PC-3 (cell line): ENCODE data around the gene ZNF540. TPM values are rescaled to one million over a fixed set of nuclear protein-coding genes. Genes with fewer than 3 reads are reported as not detected.

ENCODE experiments used
- ATAC-seq: fragments of 200-7000 bp; cut with Tn5 transposase; 2 replicates; pipeline ENCODE4 v1.9.1; 2020; ENCODE audit warnings: mild to moderate bottlenecking, moderate library complexity
- BruUV-seq: library from RNA; stranded (reverse); fragments of 400-500 nt; replicated peaks from 2 replicates; lab custom pipeline; 2021; lab: Mats Ljungman, UMichigan
- CTCF ChIA-PET: fragments of 300-600 bp; sonication (Branson Sonifier 250); formaldehyde crosslinking; loops from one replicate; lab custom pipeline; 2022; ENCODE audit warnings: antibody characterized with exemption; lab: Charles Lee
- POLR2A ChIA-PET: fragments of 300-600 bp; sonication (Branson Sonifier 250); formaldehyde crosslinking; loops from one replicate; lab custom pipeline; 2022; ENCODE audit warnings: antibody characterized with exemption; ENCODE audit not compliant: unreplicated experiment; lab: Charles Lee
- DNase-seq: peaks from one replicate; pipeline ENCODE4 v3.0.0-alpha.2; 2015
- H2AFZ ChIP-seq: fragments of 300-600 bp; sonication (generic); 2 replicates; pipeline ENCODE4 v1.6.0; 2016; ENCODE audit warnings: antibody characterized with exemption, low read length
- H3F3A ChIP-seq: fragments of 300-600 bp; sonication (generic); one replicate; pipeline ENCODE4 v1.6.0; 2017; ENCODE audit warnings: antibody characterized with exemption, low read length, control low read depth, mild to moderate bottlenecking; ENCODE audit not compliant: unreplicated experiment
- H3K27ac ChIP-seq: fragments of 300-600 bp; sonication (generic); 2 replicates; pipeline ENCODE4 v1.5.1; 2016; ENCODE audit warnings: mild to moderate bottlenecking, low read length
- H3K27me3 ChIP-seq: fragments of 300-600 bp; sonication (generic); 2 replicates; pipeline ENCODE4 v1.6.1; 2016; ENCODE audit warnings: low read length, mixed read lengths
- H3K36me3 ChIP-seq: fragments of 300-600 bp; sonication (generic); 2 replicates; pipeline ENCODE4 v1.6.1; 2016; ENCODE audit warnings: low read depth, mixed run types, low read length, mixed read lengths
- H3K4me1 ChIP-seq: fragments of 300-600 bp; sonication (generic); 2 replicates; pipeline ENCODE4 v1.5.1; 2016; ENCODE audit warnings: low read length; ENCODE audit not compliant: insufficient read depth
- H3K4me2 ChIP-seq: fragments of 300-600 bp; sonication (generic); 2 replicates; pipeline ENCODE4 v1.6.0; 2016; ENCODE audit warnings: low read length
- H3K4me3 ChIP-seq: fragments of 300-600 bp; sonication (generic); 2 replicates; pipeline ENCODE4 v1.5.1; 2016; ENCODE audit warnings: mild to moderate bottlenecking, low read length, mixed read lengths
- H3K79me2 ChIP-seq: fragments of 300-600 bp; sonication (generic); 2 replicates; pipeline ENCODE4 v1.6.1; 2017; ENCODE audit warnings: low read length, mixed read lengths
- H3K9ac ChIP-seq: fragments of 300-600 bp; sonication (generic); 2 replicates; pipeline ENCODE4 v1.6.0; 2016; ENCODE audit warnings: mild to moderate bottlenecking, low read length
- H3K9me2 ChIP-seq: fragments of 300-600 bp; sonication (generic); replicated peaks from 2 replicates; pipeline ENCODE4 v1.6.1; 2016; ENCODE audit warnings: mixed run types, low read length, mixed read lengths
- H3K9me3 ChIP-seq: fragments of 300-600 bp; sonication (generic); 2 replicates; pipeline ENCODE4 v1.6.1; 2016; ENCODE audit warnings: low read length, mixed read lengths
- H4K20me1 ChIP-seq: fragments of 300-600 bp; sonication (generic); 2 replicates; pipeline ENCODE4 v1.6.1; 2016; ENCODE audit warnings: low read length, mixed read lengths
- CTCF ChIP-seq: fragments of 300-600 bp; sonication (generic); conservative IDR thresholded peaks from 2 replicates; pipeline ENCODE4 v1.5.1; 2017; ENCODE audit warnings: antibody characterized with exemption, low read depth, mild to moderate bottlenecking, low read length
- EZH2 ChIP-seq: fragments of 300-600 bp; sonication (generic); IDR thresholded peaks from one replicate; pipeline ENCODE4 v1.6.1; 2017; ENCODE audit warnings: antibody characterized with exemption, mild to moderate bottlenecking, low read length; ENCODE audit not compliant: unreplicated experiment
- EZH2phosphoT487 ChIP-seq: fragments of 300-600 bp; sonication (generic); IDR thresholded peaks from 2 replicates; pipeline ENCODE4 v1.6.1; 2018; ENCODE audit warnings: mild to moderate bottlenecking, antibody characterized with exemption, low read length, borderline replicate concordance
- intact Hi-C: fragments of 100-400 bp; cut with micrococcal nuclease; formaldehyde crosslinking; loops from 2 replicates; pipeline ENCODE4 v1.9.0; 2023
- total RNA-seq: library from RNA; depleted of rRNA; stranded (reverse); fragments of >200 nt; gene quantifications from 2 replicates; pipeline ENCODE4 v1.2.3, GENCODE V29; 2014

The ZNF540 gene
- total RNA-seq, 1 experiment from 2014 or later = 0.22 TPM

GRCh38 chr19:37593996-37594303 is 726 bp upstream of the ZNF540 start:
- H3K36me3 ChIP-seq = peaks cover 17% of the 10 kb centered on the region; the same call in 1 of the 2 replicates
- H3K4me2 ChIP-seq = peak overlapping the region; percentile 98
- POLR2A ChIA-PET = interaction anchor here (0.7 kb wide), 1 partner anchor 126 kb away, joined by 3 read pairs; the partner anchor contains the start of gene ZNF569
- intact Hi-C loops = no loop called here
- H3K27me3 ChIP-seq = no peaks in the 10 kb centered on the region
- H3F3A ChIP-seq = no peaks in the 10 kb centered on the region
- TF ChIP-seq EZH2phosphoT487 (no peak), EZH2 (no peak)
- CTCF ChIA-PET = no interaction called here
- DNase-seq = no peak
- no peaks in the 10 kb centered on the region for H3K79me2 ChIP-seq
- ATAC-seq = no peak
- peak overlapping the region; percentile 66 for H3K27ac ChIP-seq
- no peaks in the 10 kb centered on the region for H3K9me2 ChIP-seq
- H3K9ac ChIP-seq = peak overlapping the region; percentile 73
- H3K4me3 ChIP-seq = peak overlapping the region; percentile 97
- no peaks in the 10 kb centered on the region for H4K20me1 ChIP-seq
- no peaks in the 10 kb centered on the region; the same call in 1 of the 2 replicates for H3K4me1 ChIP-seq
- peak overlapping the region; percentile 100 for H2AFZ ChIP-seq
- TSS peak; percentile 62 for BruUV-seq
- peaks cover 9% of the 10 kb centered on the region; the same call in 1 of the 2 replicates for H3K9me3 ChIP-seq

- CTCF ChIA-PET = no interaction called here
- H3K9me3 ChIP-seq = peaks cover 6% of the 10 kb centered on the region; the same call in 1 of the 2 replicates
- no peaks in the 10 kb centered on the region for H3K27me3 ChIP-seq
- no peaks in the 10 kb centered on the region; the same call in 1 of the 2 replicates for H3K4me1 ChIP-seq
- H4K20me1 ChIP-seq = no peaks in the 10 kb centered on the region
- H3F3A ChIP-seq = no peaks in the 10 kb centered on the region
- H3K27ac ChIP-seq = no peak overlapping the region
- H3K4me3 ChIP-seq = peak overlapping the region; percentile 97
- intact Hi-C loops = no loop called here
- TF ChIP-seq EZH2 (no peak), EZH2phosphoT487 (no peak), CTCF (no peak)
- no peaks in the 10 kb centered on the region for H3K79me2 ChIP-seq
- peak overlapping the region; percentile 46; the same call in 1 of the 2 replicates for H3K9ac ChIP-seq
- peak overlapping the region; percentile 100 for H2AFZ ChIP-seq
- ATAC-seq (peak; percentile 48), DNase-seq (no peak)
- peak overlapping the region; percentile 98 for H3K4me2 ChIP-seq
- peaks cover 14% of the 10 kb centered on the region; the same call in 1 of the 2 replicates for H3K36me3 ChIP-seq
- H3K9me2 ChIP-seq = no peaks in the 10 kb centered on the region
- POLR2A ChIA-PET = interaction anchor here (0.7 kb wide), 1 partner anchor 16 kb away, joined by 4 read pairs; no protein-coding TSS in a partner anchor
- TSS peak; percentile 70 for BruUV-seq
Measured at GRCh38 chr19:37594982-37595382, 306 bp downstream of the ZNF540 start.

GRCh38 chr19:37635076-37636056 is 40.7 kb downstream of the ZNF540 start:
- Histone ChIP-seq H3K4me1 (no peaks in the 10 kb centered on the region), H3K27me3 (no peaks in the 10 kb centered on the region), H2AFZ (no peak overlapping the region), H3K27ac (no peak overlapping the region), H3K36me3 (peaks cover 46% of the 10 kb centered on the region), H3K4me2 (no peak overlapping the region), H3F3A (no peaks in the 10 kb centered on the region), H3K9me2 (no peaks in the 10 kb centered on the region), H3K79me2 (no peaks in the 10 kb centered on the region), H3K9ac (no peak overlapping the region), H3K9me3 (peaks cover 39% of the 10 kb centered on the region), H4K20me1 (no peaks in the 10 kb centered on the region), H3K4me3 (no peak overlapping the region)
- intact Hi-C loops = no loop called here
- TF ChIP-seq EZH2 (no peak), CTCF (no peak), EZH2phosphoT487 (no peak)
- ChIA-PET CTCF (no interaction called here), POLR2A (no interaction called here)
- no TSS peak for BruUV-seq
- no peak for ATAC-seq
- no peak for DNase-seq
